ENCODE data around the gene ABCA7.
A peak's percentile ranks its signal among the peaks of the same experiment; 100 is the strongest.

Gene ABCA7

DNA sequence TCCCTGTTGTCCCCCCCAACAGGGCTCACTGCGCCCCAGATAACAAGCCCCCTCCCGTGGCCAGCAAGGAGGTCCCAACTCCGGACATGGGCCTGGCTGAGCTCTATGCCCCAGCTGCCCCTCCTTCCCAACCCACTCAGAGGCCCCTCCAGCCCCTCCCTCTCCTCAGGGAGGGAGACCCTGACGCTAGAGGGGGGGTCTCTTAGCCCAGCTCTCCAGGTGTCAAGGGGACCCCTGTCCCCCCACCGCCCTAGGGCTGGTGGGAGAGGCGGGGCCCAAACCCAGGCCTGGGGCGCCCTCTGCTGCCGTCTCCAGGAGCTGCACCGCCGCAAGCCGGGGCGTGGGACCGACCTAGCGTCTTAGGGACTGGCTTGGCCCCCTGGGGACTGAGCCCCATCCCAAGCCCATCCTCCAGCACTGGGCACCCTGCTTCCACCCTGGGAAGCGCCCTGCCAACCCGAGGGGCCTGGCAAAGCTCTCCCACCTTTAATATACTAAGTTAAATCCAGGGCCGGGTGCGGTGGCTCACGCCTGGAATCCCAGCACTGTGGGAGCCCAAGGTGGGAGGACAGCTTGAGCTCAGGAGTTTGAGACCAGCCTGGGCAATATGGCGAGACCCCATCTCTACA lies 38.3 kb upstream of the ABCA7 start:
- Histone ChIP-seq H3K4me1 (ENCODE audit: low read depth, poor library complexity, severe bottlenecking) (peaks cover 7% of the 10 kb centered on the region), H3K27me3 (ENCODE audit: insufficient read depth, low read depth) (peaks cover 16% of the 10 kb centered on the region; the same call in 1 of the 2 replicates), H4K20me1 (ENCODE audit: insufficient read depth) (no peaks in the 10 kb centered on the region), H3K9ac (no peak overlapping the region), H3K79me2 (ENCODE audit: insufficient read depth, low read depth) (no peaks in the 10 kb centered on the region), H3K4me2 (no peak overlapping the region), H3K4me3 (IDR thresholded peaks at IDR 0.05; ENCODE audit: insufficient read depth, low read depth, low read length) (no peak overlapping the region), H2AFZ (ENCODE audit: low read depth) (no peak overlapping the region), H3K27ac (no peak overlapping the region), H3K36me3 (ENCODE audit: insufficient read depth) (no peaks in the 10 kb centered on the region)
- TF ChIP-seq, protein P1, sequence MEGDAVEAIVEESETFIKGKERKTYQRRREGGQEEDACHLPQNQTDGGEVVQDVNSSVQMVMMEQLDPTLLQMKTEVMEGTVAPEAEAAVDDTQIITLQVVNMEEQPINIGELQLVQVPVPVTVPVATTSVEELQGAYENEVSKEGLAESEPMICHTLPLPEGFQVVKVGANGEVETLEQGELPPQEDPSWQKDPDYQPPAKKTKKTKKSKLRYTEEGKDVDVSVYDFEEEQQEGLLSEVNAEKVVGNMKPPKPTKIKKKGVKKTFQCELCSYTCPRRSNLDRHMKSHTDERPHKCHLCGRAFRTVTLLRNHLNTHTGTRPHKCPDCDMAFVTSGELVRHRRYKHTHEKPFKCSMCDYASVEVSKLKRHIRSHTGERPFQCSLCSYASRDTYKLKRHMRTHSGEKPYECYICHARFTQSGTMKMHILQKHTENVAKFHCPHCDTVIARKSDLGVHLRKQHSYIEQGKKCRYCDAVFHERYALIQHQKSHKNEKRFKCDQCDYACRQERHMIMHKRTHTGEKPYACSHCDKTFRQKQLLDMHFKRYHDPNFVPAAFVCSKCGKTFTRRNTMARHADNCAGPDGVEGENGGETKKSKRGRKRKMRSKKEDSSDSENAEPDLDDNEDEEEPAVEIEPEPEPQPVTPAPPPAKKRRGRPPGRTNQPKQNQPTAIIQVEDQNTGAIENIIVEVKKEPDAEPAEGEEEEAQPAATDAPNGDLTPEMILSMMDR (conservative IDR thresholded peaks at IDR 0.05; ENCODE audit: low read depth, low read length): peak; percentile 90

DNA sequence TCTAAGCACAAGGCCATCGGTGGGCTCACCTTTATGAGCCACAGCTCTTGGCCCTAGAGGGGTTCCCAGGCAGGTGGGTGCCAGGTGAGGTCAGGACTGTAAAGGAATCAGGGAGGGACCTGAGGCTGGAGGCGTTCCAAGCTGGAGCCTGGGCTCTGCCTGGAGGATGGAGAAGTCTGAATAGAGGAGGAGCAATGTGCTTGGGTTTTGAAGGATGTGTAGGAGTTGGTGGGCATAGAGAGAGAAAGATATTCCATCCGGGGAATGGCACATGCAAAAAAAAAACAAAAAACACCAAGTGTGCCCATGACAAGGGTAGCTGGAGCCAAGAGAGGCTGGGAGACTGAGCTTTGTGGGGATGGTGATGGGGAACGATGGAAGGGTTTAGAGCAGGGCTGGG lies 37.3 kb upstream of the ABCA7 start:
- no peaks in the 10 kb centered on the region for H3K36me3 ChIP-seq (ENCODE audit: insufficient read depth)
- TF ChIP-seq, protein P1 (conservative IDR thresholded peaks at IDR 0.05; ENCODE audit: low read depth, low read length): no peak
- no peaks in the 10 kb centered on the region for H3K79me2 ChIP-seq (ENCODE audit: insufficient read depth, low read depth)
- no peak overlapping the region for H3K4me3 ChIP-seq (IDR thresholded peaks at IDR 0.05; ENCODE audit: insufficient read depth, low read depth, low read length)
- no peak overlapping the region for H3K27ac ChIP-seq
- peaks cover 16% of the 10 kb centered on the region; the same call in 1 of the 2 replicates for H3K27me3 ChIP-seq (ENCODE audit: insufficient read depth, low read depth)
- no peaks in the 10 kb centered on the region for H3K4me1 ChIP-seq (ENCODE audit: low read depth, poor library complexity, severe bottlenecking)
- no peaks in the 10 kb centered on the region for H4K20me1 ChIP-seq (ENCODE audit: insufficient read depth)
- H3K9ac ChIP-seq: no peak overlapping the region
- no peak overlapping the region for H3K4me2 ChIP-seq
- H2AFZ ChIP-seq (ENCODE audit: low read depth): no peak overlapping the region

DNA sequence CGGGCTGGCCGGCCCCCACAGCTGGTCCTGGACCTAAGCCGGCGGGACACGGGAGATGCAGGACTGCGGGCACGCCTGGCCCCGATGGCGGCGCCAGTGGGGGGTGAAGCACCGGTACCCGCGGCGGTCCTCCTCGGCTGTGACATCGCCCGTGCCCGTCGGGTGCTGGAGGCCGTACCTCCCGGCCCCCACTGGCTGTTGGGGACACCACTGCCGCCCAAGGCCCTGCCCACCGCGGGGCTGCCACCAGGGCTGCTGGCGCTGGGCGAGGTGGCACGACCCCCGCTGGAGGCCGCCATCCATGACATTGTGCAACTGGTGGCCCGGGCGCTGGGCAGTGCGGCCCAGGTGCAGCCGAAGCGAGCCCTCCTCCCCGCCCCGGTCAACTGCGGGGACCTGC lies 36.6 kb upstream of the ABCA7 start:
- Histone ChIP-seq H3K27ac (no peak overlapping the region), H3K4me2 (no peak overlapping the region), H3K9ac (no peak overlapping the region), H3K4me1 (ENCODE audit: low read depth, poor library complexity, severe bottlenecking) (no peaks in the 10 kb centered on the region), H2AFZ (ENCODE audit: low read depth) (no peak overlapping the region), H3K36me3 (ENCODE audit: insufficient read depth) (no peaks in the 10 kb centered on the region), H4K20me1 (ENCODE audit: insufficient read depth) (no peaks in the 10 kb centered on the region), H3K27me3 (ENCODE audit: insufficient read depth, low read depth) (peaks cover 9% of the 10 kb centered on the region; the same call in 1 of the 2 replicates), H3K4me3 (IDR thresholded peaks at IDR 0.05; ENCODE audit: insufficient read depth, low read depth, low read length) (no peak overlapping the region), H3K79me2 (ENCODE audit: insufficient read depth, low read depth) (no peaks in the 10 kb centered on the region)
- TF ChIP-seq, protein P1 (conservative IDR thresholded peaks at IDR 0.05; ENCODE audit: low read depth, low read length): no peak

DNA sequence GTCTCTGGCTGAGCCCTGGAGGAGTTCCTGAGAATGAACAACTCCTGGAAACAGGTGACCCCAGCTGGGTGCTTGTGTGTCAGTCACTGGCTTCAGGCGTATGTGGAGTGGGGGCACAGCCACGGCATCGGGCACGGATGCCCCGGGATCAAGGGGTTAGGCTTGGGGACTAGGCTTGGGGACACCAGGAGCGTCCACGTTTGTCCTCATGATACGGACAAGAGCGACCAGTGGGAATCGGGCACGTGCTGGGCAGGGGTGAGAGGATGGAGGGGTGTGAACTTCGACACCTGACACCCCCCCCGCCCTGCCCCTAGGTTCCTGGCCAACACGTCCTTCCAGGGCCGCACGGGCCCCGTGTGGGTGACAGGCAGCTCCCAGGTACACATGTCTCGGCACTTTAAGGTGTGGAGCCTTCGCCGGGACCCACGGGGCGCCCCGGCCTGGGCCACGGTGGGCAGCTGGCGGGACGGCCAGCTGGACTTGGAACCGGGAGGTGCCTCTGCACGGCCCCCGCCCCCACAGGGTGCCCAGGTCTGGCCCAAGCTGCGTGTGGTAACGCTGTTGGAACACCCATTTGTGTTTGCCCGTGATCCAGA lies 35.6 kb upstream of the ABCA7 start:
- Histone ChIP-seq H3K79me2 (ENCODE audit: insufficient read depth, low read depth) (no peaks in the 10 kb centered on the region), H3K4me3 (IDR thresholded peaks at IDR 0.05; ENCODE audit: insufficient read depth, low read depth, low read length) (no peak overlapping the region), H3K36me3 (ENCODE audit: insufficient read depth) (no peaks in the 10 kb centered on the region), H3K27me3 (ENCODE audit: insufficient read depth, low read depth) (no peaks in the 10 kb centered on the region; the same call in 1 of the 2 replicates), H4K20me1 (ENCODE audit: insufficient read depth) (no peaks in the 10 kb centered on the region), H3K9ac (no peak overlapping the region), H2AFZ (ENCODE audit: low read depth) (no peak overlapping the region), H3K27ac (no peak overlapping the region), H3K4me2 (no peak overlapping the region), H3K4me1 (ENCODE audit: low read depth, poor library complexity, severe bottlenecking) (no peaks in the 10 kb centered on the region)
- TF ChIP-seq, protein P1 (conservative IDR thresholded peaks at IDR 0.05; ENCODE audit: low read depth, low read length): no peak

Data from KMS-11 (cell line).